GM12801 (cell line): ENCODE results near the gene CPLX3.

Experiments
- CTCF ChIP-seq: IDR thresholded peaks from one replicate; pipeline ENCODE4 v1.5.1; 2011; ENCODE audit warnings: control low read depth; ENCODE audit not compliant: insufficient read length; ENCODE audit errors: extremely low read depth

The CPLX3 gene

GRCh38 chr15:74844319-74845207 is 18.1 kb downstream of the CPLX3 start:
- TF ChIP-seq CTCF, result no peak

GRCh38 chr15:74845208-74845568 is 18.8 kb downstream of the CPLX3 start:
- TF ChIP-seq CTCF, result no peak

GRCh38 chr15:74845581-74845980 is 19.2 kb downstream of the CPLX3 start:
- TF ChIP-seq CTCF, result no peak

- TF ChIP-seq CTCF, result no peak
Measured at GRCh38 chr15:74847432-74847831, 21.0 kb downstream of the CPLX3 start.

- TF ChIP-seq CTCF, result no peak
Measured at GRCh38 chr15:74850393-74850792, 24.0 kb downstream of the CPLX3 start.

DNA sequence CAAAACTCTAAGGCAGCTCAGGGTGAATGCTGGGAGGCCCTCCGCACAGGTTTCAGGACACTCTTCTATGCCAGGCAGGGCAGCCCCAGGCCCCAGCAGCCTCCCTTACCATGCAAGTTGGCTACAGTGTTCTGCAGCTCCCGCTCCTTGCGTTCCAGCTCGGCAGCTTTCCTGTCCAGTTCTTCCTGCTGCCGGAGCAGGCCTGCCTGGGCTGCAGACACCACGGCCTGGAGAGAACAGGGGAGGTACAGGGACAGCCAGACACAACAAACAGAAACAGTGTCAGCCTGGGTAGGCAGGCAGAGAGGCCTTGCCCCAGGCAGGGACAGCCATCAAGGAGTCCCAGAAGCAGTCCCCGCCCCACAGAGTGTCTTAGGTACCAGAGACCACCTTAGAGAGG is 25.5 kb downstream of the CPLX3 start:
- TF ChIP-seq CTCF, result no peak

GRCh38 chr15:74854453-74855022 is 28.1 kb downstream of the CPLX3 start:
- TF ChIP-seq CTCF, result no peak
